ENCODE measurements around the gene LAMA3.

The LAMA3 gene

GRCh38 chr18:23970161-23971096, 281.2 kb downstream of the LAMA3 start:
- DNase-seq (ENCODE audit: low read depth) = no peak

GRCh38 chr18:23971097-23971440, 281.8 kb downstream of the LAMA3 start:
- no peak for DNase-seq (ENCODE audit: low read depth)

- DNase-seq (ENCODE audit: low read depth) = no peak
These were observed 282.5 kb downstream of the LAMA3 start for GRCh38 chr18:23971666-23972230.

- no peak for DNase-seq (ENCODE audit: low read depth)
These were observed 283.2 kb downstream of the LAMA3 start for GRCh38 chr18:23972453-23972852.

GRCh38 chr18:23977103-23977502, 287.9 kb downstream of the LAMA3 start:
- DNase-seq (ENCODE audit: low read depth) = no peak

- no peak for DNase-seq (ENCODE audit: low read depth)
These were observed 288.6 kb downstream of the LAMA3 start for GRCh38 chr18:23977719-23978483.

GRCh38 chr18:23981369-23981980, 292.2 kb downstream of the LAMA3 start:
- no peak for DNase-seq (ENCODE audit: low read depth)

- DNase-seq (ENCODE audit: low read depth) = peak; percentile 7
These were observed 293.2 kb downstream of the LAMA3 start for GRCh38 chr18:23982155-23983079.

GRCh38 chr18:23983112-23983511, 293.9 kb downstream of the LAMA3 start:
- no peak for DNase-seq (ENCODE audit: low read depth)

- no peak for DNase-seq (ENCODE audit: low read depth)
These were observed 297.5 kb downstream of the LAMA3 start for GRCh38 chr18:23986600-23987359.

- DNase-seq (ENCODE audit: low read depth) = no peak
These were observed 301.5 kb downstream of the LAMA3 start for GRCh38 chr18:23990474-23991410.

- no peak for DNase-seq (ENCODE audit: low read depth)
These were observed 303.1 kb downstream of the LAMA3 start for GRCh38 chr18:23992089-23992940.

- no peak for DNase-seq (ENCODE audit: low read depth)
These were observed 303.7 kb downstream of the LAMA3 start for GRCh38 chr18:23992941-23993280.

GRCh38 chr18:23994361-23994902, 305.2 kb downstream of the LAMA3 start:
- peak; percentile 77 for DNase-seq (ENCODE audit: low read depth)

- DNase-seq (ENCODE audit: low read depth) = no peak
These were observed 305.9 kb downstream of the LAMA3 start for GRCh38 chr18:23995180-23995579.

- DNase-seq (ENCODE audit: low read depth) = no peak
These were observed 308.8 kb downstream of the LAMA3 start for GRCh38 chr18:23998018-23998417.

- DNase-seq (ENCODE audit: low read depth) = no peak
These were observed 309.6 kb downstream of the LAMA3 start for GRCh38 chr18:23998820-23999219.
